Stimulated activated CD8-positive, alpha-beta memory T cell treated with anti-CD3 and anti-CD28 coated beads, Interleukin-15, amount 100 ng/mL, for 24 hours (primary cell): Measurements from ENCODE around the gene IWS1.
"Not testable (repeated sequence)": the region's sequence is repeated elsewhere in the genome, so short reads cannot be mapped to it uniquely, and the experiment has no call there.

Source experiments
- DNase-seq: peaks from one replicate; pipeline ENCODE4 v3.0.0-alpha.2; 2020; ENCODE audit warnings: low read depth

Gene IWS1

GRCh38 chr2:127527001-127527804 is 914 bp upstream of the IWS1 start:
- no peak for DNase-seq

- no peak for DNase-seq
Observed at GRCh38 chr2:127525691-127526131, 578 bp downstream of the IWS1 start.

GRCh38 chr2:127524198-127524834 is 2.0 kb downstream of the IWS1 start:
- not testable (repeated sequence) for DNase-seq

GRCh38 chr2:127523269-127523939 is 2.9 kb downstream of the IWS1 start:
- DNase-seq: no peak

GRCh38 chr2:127520424-127520823 is 5.9 kb downstream of the IWS1 start:
- no peak for DNase-seq

- no peak for DNase-seq
Observed at GRCh38 chr2:127517465-127517864, 8.8 kb downstream of the IWS1 start.

- no peak for DNase-seq
Observed at GRCh38 chr2:127516041-127516762, 10.1 kb downstream of the IWS1 start.

- DNase-seq: no peak
Observed at GRCh38 chr2:127515383-127515915, 10.8 kb downstream of the IWS1 start.

GRCh38 chr2:127514485-127514884 is 11.8 kb downstream of the IWS1 start:
- no peak for DNase-seq

- no peak for DNase-seq
Observed at GRCh38 chr2:127514076-127514475, 12.2 kb downstream of the IWS1 start.

- DNase-seq: no peak
Observed at GRCh38 chr2:127512362-127512761, 13.9 kb downstream of the IWS1 start.

GRCh38 chr2:127511917-127512316 is 14.4 kb downstream of the IWS1 start:
- no peak for DNase-seq

GRCh38 chr2:127511090-127511695 is 15.1 kb downstream of the IWS1 start:
- DNase-seq: no peak

GRCh38 chr2:127510073-127510472 is 16.2 kb downstream of the IWS1 start:
- DNase-seq: no peak

- DNase-seq: no peak
Observed at GRCh38 chr2:127508631-127509034, 17.7 kb downstream of the IWS1 start.

GRCh38 chr2:127508023-127508630 is 18.2 kb downstream of the IWS1 start:
- no peak for DNase-seq

- no peak for DNase-seq
Observed at GRCh38 chr2:127506510-127506909, 19.8 kb downstream of the IWS1 start.

- no peak for DNase-seq
Observed at GRCh38 chr2:127504552-127505430, 21.5 kb downstream of the IWS1 start.

GRCh38 chr2:127503491-127503890 is 22.8 kb downstream of the IWS1 start:
- DNase-seq: no peak

GRCh38 chr2:127498386-127498785 is 27.9 kb downstream of the IWS1 start:
- no peak for DNase-seq
